ENCODE measurements around the gene RBM23.
"Not testable (repeated sequence)": the region's sequence is repeated elsewhere in the genome, so short reads cannot be mapped to it uniquely, and the experiment has no call there.

DNA sequence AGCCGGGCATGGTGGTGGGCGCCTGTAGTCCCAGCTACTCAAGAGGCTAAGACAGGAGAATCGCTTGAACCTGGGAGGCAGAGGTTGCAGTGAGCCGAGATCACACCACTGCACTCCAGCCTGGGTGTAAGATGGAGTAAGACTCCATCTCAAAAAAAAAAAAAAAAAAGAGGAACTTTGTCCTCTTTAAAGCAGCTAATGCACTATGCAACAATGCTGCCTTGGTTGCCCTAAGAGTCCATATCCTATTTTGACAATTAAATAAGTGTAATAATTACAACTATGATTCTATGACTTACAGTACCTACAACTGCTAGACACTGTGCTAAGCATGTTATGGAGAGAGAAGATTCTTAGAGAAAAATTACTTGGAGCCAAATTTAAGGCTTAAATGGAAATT is 4.1 kb downstream of the RBM23 start:
- not testable (repeated sequence) for TF ChIP-seq POLR2AphosphoS2 (conservative IDR thresholded peaks at IDR 0.05; ENCODE audit: low read length); RARB (CRISPR knock-in tag; IDR thresholded peaks at IDR 0.05); SREBF2 (IDR thresholded peaks at IDR 0.05); HDAC2 (IDR thresholded peaks at IDR 0.05); POLR2A (IDR thresholded peaks at IDR 0.05; ENCODE audit: low read length)
- TF ChIP-seq, protein P1, sequence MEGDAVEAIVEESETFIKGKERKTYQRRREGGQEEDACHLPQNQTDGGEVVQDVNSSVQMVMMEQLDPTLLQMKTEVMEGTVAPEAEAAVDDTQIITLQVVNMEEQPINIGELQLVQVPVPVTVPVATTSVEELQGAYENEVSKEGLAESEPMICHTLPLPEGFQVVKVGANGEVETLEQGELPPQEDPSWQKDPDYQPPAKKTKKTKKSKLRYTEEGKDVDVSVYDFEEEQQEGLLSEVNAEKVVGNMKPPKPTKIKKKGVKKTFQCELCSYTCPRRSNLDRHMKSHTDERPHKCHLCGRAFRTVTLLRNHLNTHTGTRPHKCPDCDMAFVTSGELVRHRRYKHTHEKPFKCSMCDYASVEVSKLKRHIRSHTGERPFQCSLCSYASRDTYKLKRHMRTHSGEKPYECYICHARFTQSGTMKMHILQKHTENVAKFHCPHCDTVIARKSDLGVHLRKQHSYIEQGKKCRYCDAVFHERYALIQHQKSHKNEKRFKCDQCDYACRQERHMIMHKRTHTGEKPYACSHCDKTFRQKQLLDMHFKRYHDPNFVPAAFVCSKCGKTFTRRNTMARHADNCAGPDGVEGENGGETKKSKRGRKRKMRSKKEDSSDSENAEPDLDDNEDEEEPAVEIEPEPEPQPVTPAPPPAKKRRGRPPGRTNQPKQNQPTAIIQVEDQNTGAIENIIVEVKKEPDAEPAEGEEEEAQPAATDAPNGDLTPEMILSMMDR (IDR thresholded peaks at IDR 0.05) = not testable (repeated sequence)
